Raji (cell line): Measurements from ENCODE around the gene KLHDC7B.

Experiments
- POLR2A ChIP-seq: IDR thresholded peaks from 2 replicates; pipeline ENCODE4 v1.6.1; 2011; ENCODE audit warnings: low read depth, low read length, control low read depth; ENCODE audit not compliant: insufficient read depth

Gene KLHDC7B

DNA sequence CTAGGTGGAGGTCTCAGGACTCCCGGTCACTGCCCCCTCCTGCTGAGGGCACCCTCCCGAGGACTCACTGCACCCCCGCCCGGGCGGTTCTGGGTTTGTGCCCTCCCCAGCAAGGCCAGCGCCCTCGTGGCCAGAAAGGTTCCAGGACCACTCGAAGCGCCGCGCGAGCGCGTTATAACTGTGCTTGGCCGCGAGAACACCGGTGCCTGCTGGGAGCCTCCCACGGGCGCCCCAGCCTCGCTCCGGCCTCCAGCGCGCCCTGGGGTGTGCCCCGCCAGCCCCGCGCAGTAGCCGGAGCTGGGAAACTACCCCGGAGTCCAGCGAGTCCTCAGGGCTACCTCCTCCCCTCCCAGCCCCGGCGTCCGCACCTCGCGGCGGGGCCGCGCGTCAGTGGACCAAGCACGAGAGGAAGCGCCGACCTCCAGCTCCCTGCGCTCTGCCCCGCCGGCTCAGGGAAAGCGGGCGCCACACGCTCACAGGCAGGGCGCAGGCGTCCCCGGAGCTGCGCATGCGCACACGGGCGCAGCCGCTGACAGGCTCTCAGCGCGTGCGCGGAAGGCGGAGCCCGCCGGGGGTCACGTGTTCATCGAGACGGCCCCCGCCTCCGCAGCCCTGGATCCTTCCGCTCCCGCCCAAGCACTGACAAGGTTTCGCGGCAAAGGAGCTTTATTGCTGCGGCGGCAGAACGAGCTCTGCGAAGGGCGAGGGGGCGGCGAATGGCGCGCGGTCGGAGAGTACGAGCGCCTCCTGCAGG lies 20.4 kb upstream of the KLHDC7B start, which contains the start of gene SCO2:
Gene SCO2, minus strand, starts transcription at position 495 of the 754 bp plus-strand sequence. CDS start 1,187 bp downstream, outside the sequence.
- TF ChIP-seq POLR2A, result peak; percentile 77

DNA sequence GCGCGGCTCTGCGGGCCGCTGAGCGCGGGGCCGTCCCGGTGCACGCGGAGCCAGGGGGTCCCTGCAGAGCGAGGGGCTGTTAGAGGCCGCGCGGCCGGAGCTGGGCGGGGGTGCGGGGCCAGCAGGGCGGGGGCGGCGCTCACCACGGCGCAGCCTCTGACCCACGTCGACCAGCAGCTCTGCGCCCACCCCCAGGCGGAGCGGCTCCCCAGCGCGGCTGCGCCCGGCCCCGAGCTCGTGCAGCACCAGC lies 19.9 kb upstream of the KLHDC7B start:
- no peak for TF ChIP-seq POLR2A

DNA sequence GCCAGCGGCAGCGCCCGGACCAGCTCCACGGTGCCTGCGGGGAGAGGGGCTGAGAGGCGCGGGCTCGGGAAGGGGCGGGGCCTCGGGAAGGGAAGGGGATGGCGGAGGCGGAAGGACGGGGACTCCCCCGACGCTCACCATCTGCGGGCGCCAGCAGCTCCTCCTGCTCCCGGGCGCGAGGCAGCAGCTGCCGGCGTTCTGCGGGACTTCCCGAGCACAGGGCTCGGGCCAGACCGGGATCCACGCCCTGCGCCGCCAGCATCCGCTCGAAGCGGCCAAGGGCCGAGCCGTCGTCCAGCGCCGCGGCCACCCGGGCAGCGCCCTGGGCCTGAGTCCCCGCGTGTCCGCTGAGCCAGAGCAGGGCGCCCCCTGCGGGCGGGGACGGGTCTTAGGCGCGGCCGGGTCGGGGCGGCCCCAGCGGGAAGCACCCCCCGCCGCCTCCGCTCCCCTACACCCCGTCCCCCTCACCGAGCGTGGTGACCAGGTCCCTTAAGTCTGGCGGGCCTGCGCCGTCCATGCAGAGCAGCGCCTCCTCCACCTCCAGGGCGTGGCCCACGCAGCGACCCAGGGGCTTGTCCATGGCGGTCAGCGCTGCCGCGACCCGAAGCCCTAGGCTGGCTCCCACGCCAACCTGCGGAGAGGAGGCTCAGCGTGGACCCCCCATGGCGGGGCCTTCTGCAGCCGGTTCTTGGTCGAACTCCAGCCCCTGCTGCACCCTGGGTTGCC lies 19.4 kb upstream of the KLHDC7B start:
- TF ChIP-seq POLR2A, result peak; percentile 38

DNA sequence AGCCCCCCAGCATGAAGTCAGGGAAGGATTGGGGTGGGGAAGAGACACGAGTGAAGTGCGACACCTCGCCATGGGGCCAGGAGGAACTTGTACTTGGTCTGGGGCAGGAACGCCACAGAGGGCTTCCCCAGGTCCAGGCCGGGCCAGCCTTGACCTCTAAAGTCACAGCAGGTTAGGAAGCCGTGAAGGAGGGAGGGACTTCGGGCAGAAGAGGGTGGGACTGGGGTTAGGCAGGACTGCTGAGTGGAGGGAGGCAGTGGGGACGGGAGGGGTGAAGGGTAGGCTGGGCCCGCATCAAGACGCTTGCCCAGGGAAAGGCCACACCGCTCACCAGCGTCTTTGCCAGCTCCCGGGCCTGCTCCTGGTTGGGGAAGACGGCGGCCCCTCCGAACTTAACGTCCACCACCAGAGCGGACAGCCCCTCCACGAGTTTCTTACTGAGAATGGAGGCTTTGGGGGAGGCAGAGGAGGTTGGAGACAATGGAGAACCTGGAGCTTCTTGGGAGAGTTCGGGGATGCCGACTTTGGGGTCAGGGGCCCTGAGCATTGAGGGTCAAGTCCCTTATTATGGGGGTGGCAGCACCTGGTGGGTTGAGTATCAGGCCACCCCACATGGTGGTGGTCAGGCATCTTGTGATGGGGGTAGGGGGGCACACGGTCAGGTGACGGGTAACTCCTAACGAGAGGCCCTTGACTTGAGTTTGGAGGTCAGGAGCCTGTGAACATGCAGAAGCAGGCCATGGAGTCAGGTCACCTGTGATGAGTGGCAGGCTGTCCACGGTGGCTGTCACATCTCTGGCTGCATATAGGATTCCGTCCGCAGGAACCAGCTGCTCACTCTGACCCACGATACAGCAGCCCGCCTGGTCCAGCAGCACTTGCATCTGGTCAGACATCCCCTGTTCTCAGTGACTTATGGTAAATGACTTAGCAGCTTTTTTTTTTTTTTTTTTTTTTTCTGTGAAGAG lies 18.6 kb upstream of the KLHDC7B start:
- TF ChIP-seq POLR2A, result peak; percentile 90

DNA sequence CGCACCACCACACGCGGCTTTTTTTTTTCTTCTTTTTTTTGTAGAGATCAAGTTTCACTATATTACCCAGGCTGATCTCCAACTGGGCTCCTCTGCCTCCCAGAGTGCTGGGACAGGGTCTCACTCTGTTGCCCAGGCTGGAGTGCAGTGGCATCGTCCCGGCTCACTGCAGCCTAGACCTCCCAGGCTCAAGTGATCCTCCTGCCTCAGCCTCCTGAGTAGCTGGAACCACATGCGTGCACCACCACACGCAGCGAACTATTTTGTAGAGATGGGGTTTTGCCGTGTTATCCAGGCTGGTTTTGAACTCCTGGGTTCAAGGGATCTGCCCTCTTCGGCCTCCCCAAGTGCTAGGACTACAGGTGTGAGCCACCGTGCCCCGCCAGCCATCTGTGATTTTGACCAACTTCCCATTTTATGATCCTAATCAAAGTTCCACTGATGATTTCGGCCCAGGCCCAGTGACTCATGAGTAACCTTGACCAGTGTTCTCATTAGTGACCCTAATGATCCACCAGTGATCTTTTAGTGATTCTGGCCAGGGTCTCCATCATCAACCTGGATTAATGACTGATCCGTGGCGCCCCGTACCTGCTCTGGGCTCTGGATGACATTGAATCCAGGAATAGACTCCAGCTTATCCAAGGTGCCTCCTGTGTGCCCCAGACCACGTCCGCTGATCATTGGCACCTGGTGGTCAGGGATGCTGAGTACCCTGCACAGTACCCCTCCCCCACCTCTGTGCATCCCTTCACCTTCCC lies 17.6 kb upstream of the KLHDC7B start:
- TF ChIP-seq POLR2A, result no peak

DNA sequence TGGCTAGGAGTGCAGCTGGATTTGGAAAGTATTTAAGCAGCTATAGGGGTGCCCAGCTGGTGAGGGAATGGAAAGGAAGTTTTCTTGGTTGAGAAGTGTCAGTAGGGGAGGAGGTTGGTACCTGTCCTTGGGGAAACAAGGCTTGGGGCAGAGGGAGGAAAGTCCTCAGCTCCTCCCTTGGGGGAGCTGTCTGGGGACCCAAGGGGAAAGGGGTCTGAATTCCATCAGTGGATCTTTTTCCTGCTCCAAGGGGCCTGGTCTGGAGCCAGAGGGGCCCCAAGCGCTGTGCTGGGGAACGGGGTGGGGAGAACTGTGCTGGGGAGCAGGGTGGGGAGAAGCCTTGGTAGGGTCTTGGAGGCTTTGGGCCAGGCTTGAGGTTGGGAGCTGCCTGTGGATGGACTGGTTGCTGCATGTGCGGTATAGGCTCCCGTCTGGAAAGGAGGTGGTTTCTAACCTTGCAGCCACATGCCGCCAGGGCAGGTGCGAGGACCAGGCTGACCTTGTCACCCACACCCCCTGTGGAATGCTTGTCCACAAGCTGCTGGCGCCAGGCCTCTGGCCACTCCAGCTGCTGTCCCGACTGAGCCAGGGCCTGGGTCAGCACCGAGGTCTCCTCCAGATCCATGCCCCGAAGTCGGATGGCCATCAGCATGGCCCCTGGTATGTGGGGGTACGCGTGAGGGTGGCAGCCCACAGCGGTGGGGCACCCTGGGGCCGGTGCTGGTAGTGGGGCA lies 16.9 kb upstream of the KLHDC7B start:
- TF ChIP-seq POLR2A, result peak; percentile 60

DNA sequence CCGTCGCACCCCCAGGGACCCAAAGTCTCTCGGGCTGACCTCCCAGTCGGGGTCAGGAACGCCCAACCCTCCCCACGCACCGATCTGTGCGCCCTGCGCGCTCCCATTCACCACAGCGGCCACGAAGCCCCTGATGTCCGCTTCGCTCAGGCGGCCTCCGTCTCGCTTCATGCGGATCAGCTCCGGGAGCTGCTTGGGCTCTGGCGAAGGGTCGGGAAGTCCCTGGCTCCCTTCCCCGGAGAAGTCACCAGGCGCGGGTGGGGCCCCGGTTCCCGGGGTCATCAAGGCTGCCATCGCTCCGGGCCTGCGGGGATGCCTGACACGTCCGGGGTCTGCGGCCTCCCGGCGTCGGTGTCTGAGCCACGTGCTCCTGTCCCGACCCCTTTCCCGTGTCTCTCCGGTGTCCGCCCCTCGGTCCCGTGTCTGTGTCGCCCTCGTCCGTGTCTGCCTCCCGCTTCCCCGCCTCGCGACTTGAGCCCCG lies 16.2 kb upstream of the KLHDC7B start:
- TF ChIP-seq POLR2A, result peak; percentile 67

DNA sequence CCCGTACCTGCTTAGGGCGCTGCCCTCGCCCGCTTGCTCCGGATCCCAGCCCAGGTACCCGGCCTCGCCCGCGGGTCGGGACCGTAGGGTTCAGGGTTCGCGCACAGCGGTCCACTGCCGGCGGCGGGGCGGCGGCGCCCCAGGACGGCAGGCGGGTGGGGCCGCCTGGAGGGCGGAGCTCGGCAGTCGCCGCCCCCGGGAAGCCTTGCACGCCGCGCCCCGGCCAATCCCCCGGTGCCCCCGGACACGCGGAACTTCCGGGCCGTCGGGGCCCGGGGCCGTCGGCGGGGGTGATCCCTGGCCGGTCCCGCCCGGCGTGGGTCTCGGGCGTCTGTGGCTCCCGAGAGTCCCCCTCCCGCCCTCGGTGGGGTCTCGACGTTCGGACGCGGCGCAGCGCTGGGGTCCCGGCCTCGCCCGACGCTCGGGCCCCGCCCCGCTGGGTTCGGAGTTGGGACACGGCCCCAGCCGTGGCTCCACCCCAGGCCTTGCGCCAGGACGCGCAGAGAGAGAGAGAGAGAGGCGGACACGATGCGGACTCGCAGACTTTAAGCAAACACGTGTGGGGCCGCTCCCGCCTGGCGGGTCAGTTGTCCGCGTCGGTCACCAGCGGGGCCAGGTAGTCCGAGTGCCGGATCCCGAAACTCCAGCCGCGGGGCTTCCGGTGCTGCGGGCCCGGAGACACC lies 15.7 kb upstream of the KLHDC7B start, which contains the start of gene TYMP:
Gene TYMP, minus strand, starts transcription at position 116 of the 683 bp plus-strand sequence. CDS start 303 bp downstream, outside the sequence.
- TF ChIP-seq POLR2A, result peak; percentile 57; the same call in 1 of the 2 replicates

DNA sequence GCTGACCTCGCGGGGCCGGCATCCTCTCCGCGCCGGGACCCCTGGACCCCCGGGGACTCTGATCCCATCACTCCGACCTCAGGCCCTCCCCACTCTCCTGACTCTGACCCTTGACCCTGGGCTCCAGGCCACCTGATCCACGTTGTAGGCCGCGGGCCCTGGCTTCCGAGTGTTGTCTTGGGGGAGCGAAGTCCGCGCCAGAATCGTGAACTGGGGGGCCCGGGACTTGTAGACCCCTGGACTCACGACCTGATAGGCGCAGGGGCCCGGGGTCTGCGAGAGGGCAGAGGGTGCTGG lies 15.2 kb upstream of the KLHDC7B start:
- TF ChIP-seq POLR2A, result no peak

DNA sequence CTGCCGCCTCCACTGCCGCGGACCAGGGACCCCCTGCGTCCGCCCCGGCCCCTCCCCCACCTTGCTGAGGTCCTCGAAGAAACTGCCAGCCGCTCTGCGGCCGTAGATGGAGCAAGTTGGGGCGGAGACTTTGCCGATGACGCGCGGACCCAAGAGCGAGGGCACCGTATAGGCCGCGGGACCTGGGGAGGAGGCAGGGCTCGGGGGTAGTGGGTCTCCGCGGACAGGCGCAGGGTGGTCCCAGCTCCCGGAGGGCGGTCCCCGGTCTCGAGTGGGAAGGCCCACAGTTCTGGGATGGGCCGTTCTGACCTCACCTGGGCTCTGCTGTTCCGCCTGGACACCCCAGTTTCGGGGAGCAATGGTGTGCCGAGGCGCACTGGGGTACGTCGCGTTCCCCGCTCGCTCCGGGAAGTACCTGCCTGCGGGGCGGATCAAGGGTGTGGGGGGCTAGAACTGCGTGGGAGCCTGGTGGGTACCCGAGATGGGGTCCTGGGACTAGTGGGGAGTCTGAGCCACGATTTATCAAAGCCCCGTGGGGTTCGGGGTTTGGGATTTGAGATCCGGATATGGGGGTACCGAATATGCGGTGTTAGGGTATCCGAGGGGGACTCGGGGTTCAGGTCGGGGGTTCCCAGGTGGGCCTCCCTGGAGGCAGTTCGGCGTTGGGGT lies 14.7 kb upstream of the KLHDC7B start:
- TF ChIP-seq POLR2A, result peak; percentile 72

DNA sequence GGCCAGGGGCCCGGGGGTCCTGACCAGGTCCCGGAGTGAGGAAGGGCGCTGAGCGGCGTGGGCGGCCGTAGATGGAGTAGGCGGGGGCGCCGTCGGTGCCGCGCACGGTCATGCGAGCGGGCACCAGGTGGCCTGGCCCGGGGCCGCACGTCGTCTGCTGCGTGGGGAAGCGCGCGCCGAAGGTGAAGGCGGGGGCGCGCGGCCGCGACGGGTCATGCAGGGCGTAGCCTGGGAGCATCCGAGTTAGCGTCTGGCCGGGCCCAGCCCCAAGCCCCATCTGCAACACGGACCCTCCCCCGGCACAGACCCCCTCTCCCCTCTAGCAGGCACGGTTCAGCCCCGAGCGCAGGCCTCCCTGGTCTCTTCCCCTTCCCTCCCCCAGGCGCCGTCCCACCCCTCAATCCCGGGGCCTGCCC lies 14.1 kb upstream of the KLHDC7B start:
- TF ChIP-seq POLR2A, result peak; percentile 67

DNA sequence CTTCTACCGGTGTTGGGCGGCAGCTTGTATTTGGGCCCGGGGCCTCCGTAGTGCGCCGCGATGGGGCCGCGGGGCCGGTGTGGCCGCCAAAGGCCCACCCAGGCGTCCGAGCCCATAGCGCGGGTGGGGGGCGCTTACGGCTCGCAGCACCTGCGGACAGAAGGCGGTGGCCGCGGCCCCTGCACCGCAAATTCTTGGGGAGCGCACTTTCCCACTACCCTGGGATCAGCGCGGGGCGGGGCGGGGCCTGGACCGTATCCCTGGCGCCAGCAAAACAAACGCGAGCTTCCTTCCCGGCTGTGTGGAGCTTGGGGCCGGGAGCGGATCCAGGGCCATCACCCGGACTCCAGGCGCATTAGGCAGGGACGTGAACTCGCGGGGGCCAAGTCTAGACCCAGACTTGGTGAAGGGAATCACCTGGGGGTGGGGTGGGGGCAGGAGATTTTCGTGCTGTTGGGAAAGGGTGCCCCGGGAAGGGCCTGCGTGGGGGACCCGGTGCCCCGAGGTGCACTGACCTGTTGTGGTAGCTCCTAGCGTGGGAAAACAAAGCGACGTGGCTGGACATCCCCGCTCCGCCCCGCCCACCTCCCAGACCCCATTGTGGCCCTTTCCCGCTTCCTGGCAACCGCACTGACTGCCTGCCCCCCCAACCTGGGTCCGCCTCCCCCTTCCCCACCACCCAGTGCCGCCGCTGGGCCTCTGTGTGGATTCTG lies 13.6 kb upstream of the KLHDC7B start:
- no peak; the same call in 1 of the 2 replicates for TF ChIP-seq POLR2A
